ENCODE measurements around the gene SPOP.

Gene SPOP

GRCh38 chr17:49612726-49613125 lies 65.2 kb downstream of the SPOP start:
- no peak for DNase-seq

- DNase-seq, result no peak
These were observed 66.9 kb downstream of the SPOP start for GRCh38 chr17:49610883-49611584.

GRCh38 chr17:49604314-49604869 lies 73.5 kb downstream of the SPOP start:
- no peak for DNase-seq

- no peak for DNase-seq
These were observed 74.2 kb downstream of the SPOP start for GRCh38 chr17:49603720-49604119.

GRCh38 chr17:49603238-49603637 lies 74.7 kb downstream of the SPOP start:
- DNase-seq, result no peak

- DNase-seq, result no peak
These were observed 75.1 kb downstream of the SPOP start for GRCh38 chr17:49602783-49603182.

GRCh38 chr17:49600949-49601348 lies 76.9 kb downstream of the SPOP start:
- no peak for DNase-seq

GRCh38 chr17:49598918-49599317 lies 79.0 kb downstream of the SPOP start:
- no peak for DNase-seq

- no peak for DNase-seq
These were observed 79.8 kb downstream of the SPOP start for GRCh38 chr17:49597928-49598655.

GRCh38 chr17:49597436-49597835 lies 80.5 kb downstream of the SPOP start:
- DNase-seq, result no peak

GRCh38 chr17:49596613-49597244 lies 81.2 kb downstream of the SPOP start:
- DNase-seq, result no peak

GRCh38 chr17:49595980-49596379 lies 81.9 kb downstream of the SPOP start:
- no peak for DNase-seq

- no peak for DNase-seq
These were observed 82.6 kb downstream of the SPOP start for GRCh38 chr17:49595328-49595727.

GRCh38 chr17:49592263-49592662 lies 85.6 kb downstream of the SPOP start:
- DNase-seq, result no peak

- DNase-seq, result no peak
These were observed 87.0 kb downstream of the SPOP start for GRCh38 chr17:49590874-49591273.

GRCh38 chr17:49589577-49589927 lies 88.3 kb downstream of the SPOP start:
- no peak for DNase-seq

GRCh38 chr17:49588726-49589576 lies 88.9 kb downstream of the SPOP start:
- DNase-seq, result no peak

- DNase-seq, result no peak
These were observed 89.6 kb downstream of the SPOP start for GRCh38 chr17:49588312-49588711.

- DNase-seq, result no peak
These were observed 90.4 kb downstream of the SPOP start for GRCh38 chr17:49587366-49588073.

- DNase-seq, result no peak
These were observed 92.4 kb downstream of the SPOP start for GRCh38 chr17:49585422-49586027.

- DNase-seq, result no peak
These were observed 94.0 kb downstream of the SPOP start for GRCh38 chr17:49583889-49584288.

GRCh38 chr17:49583226-49583625 lies 94.7 kb downstream of the SPOP start:
- DNase-seq, result no peak

Data from NCI-H446 (cell line).